ENCODE data around the gene SUCLG1.

Gene SUCLG1

DNA sequence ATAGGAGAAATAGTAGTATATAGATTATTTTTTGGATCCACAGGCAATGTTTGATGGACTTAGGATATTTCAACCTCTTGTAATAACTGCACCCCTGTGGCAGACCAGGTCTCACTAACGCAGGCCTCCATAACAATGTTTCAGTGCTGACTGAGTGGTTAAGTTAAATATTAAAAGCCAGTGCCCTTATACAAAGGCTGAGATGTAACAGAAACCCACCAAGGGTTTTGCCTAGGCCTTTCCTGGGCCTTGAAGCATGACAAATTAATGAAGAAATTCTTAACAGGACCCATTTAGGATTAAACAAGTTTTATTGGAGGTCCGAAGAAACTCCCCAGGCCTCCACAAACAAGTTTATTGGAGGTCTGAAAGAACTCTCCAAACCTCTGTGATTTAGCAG, 1.6 kb upstream of the SUCLG1 start:
- no peak for DNase-seq

- no peak for DNase-seq
These were observed 907 bp upstream of the SUCLG1 start for GRCh38 chr2:84459944-84460429.

DNA sequence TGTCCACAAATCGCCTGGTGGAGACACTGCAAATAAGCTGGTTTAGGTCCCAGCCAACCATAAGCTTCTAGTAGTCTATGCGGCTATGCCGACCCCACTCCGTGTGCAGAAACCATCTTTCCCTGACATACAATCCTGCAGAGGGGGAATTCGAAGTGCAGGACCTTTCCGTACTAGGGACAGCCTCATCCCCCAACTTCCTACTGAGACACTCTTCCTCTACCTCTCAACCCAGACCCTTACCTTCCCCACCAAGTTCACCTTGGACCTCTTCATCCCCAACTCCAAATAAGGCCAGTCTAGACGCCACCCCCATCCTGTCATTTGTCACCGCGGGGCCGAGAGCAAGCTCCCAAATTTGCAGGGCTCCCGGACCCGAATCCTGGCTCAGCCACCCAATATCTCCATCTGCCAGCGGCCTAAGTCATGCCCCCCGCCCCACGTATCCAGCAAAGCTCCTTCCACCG, 496 bp downstream of the SUCLG1 start:
- no peak for DNase-seq

DNA sequence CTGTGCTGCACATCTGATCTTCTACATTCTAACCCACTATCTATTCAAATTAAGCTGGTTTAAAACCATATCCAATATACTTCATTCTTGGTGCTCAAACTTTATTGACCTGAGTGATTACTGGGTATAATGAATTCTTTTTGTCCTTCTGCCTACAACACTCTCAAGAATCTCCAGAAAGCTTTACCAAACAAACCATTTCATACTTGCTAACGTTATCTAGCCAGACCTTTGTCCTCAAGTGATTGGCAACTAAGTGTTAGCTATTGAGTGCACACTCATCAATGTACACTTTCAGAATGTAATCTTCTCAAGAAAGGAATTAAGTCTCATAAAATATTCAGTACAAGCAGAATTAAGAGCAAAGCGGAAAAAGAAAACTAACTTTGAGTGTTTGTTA, 1.4 kb downstream of the SUCLG1 start:
- DNase-seq, result no peak

DNA sequence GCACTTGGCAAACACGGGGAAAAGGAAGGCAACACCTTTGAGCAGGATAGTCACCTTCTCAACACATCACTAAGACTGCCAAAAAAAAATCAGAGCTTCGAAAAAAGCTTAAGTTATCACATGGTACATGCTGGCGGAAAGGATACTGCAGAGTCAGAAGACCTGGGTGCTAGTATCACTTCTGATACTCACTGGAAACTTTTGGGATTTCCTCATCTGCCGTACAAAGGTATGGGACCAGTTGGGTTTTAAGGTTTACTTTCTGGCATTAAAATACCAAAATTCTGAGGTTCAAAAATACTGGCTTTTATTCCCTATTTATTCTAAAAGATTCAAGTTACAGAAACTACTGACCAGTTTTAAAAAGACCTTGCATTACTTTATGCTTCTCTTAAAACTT, 2.9 kb downstream of the SUCLG1 start:
- DNase-seq, result no peak

GRCh38 chr2:84454581-84454980, 4.5 kb downstream of the SUCLG1 start:
- DNase-seq, result no peak

DNA sequence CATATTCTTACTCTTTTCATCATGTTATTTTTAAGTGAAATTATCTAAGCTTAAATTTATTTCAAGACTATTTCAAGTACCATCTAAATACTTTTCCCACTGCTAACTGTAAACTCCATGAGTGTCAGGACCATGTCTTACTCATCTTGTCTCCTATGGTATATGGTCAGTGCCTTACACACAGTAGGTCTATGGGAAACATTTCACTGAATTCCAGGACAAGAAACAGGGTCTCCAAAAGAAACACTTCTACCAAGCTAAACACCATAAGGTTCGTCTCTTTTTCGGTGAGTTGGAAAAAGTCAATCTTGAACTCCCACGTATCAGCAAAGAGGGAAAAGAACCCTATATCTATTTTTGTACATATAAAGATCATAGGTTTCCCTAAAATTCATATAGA, 6.5 kb downstream of the SUCLG1 start:
- DNase-seq, result no peak

GRCh38 chr2:84451579-84451978, 7.5 kb downstream of the SUCLG1 start:
- no peak for DNase-seq

DNA sequence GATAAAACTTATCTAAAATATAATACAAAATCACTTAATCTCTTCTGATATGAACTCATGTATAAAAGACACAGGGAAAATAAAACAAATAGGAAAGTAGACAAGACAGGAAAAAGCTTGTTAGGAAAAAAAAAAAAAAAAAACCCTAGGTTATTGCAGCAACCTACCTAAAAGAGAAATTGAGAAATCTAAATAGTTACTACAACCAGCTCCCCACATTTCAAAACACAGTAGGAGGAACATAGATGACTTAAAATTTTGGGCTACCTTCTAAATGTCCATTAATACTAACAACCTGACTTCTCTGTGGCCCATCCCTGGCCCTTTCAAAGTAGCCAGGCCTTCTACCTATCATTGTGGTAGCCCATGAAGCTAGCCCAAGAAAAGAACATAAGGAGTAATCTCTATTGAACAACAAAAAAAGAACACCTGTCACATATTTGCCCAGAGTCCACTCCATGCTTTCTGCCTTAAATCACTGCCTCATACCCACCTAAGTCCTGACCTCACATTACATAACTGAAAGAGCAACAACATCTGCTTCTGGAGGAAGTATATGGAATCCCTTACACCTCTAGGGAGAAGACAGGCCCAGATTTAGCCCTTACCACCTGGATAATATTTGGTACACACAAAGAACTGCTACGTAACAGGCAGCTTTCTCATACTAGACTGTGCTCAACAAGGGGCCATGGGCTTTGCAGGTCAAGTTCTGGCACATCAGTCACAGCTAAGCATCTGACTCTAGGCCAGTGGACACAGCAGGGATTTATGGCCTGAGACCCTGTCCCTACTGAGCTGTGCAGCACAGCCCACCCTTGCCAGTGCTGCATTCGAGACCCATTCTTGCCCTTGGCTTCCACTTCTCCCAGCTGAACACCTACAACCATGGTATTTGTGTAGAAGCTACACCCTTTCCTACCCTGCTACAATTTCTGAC, 8.5 kb downstream of the SUCLG1 start:
- DNase-seq, result no peak

DNA sequence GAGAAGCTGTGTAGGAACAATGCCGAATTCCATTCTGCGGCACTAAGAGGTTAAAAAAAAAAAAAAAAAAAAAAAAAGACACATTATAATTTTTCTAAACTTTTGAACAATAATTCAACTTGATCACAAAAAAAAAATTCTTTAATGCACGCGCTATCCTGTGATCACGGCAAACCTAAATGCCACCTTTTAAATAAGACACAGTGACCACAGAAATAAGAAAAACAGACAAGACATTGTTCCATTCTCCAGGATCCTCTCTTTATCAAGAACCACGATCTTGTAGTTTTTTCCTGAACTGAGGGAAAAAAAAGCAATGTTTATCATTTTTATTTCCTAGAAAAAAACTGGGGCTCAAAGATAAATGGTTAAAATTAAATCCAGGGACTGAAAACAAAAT, 9.4 kb downstream of the SUCLG1 start:
- DNase-seq, result no peak

DNA sequence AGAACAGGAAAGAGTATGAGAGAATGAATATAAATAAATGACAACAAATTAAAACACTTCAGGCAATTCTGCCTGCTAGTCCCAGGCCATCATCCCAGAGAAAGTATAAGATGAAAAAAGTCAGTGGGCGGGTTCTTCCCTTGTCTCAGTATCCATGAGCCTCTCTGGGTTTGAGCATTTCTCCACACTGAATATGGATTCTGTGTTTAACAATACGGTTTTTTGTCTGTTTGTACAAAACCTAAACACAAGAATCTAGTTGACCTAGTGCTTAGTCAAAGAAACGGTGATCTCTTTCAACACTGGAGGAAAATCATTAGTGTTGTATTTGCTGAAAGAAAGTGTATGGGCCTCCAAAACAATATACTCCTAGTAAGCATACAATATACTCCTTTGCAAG, 10.0 kb downstream of the SUCLG1 start:
- DNase-seq, result no peak

GRCh38 chr2:84443477-84443876, 15.6 kb downstream of the SUCLG1 start:
- no peak for DNase-seq

DNA sequence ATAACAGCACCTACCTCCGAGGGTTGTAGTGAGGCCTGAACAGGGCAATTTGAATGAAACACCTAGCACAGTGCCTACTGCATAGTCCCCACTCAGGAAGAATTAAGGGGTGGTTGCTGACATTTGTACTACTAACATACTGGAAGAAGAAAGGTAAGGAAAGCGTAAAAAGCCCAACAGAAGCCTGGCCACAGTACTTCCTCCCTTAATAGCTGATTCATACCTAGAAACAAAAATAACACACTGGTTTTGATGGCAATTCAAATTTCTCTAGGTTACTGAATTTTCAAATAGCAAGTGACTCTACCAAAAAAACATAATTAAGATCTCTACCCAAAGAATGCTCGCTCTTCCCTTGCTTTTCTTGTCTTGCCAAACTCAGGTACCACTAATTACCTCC, 16.2 kb downstream of the SUCLG1 start:
- DNase-seq, result no peak

- no peak for DNase-seq
These were observed 17.6 kb downstream of the SUCLG1 start for GRCh38 chr2:84441505-84441904.

DNA sequence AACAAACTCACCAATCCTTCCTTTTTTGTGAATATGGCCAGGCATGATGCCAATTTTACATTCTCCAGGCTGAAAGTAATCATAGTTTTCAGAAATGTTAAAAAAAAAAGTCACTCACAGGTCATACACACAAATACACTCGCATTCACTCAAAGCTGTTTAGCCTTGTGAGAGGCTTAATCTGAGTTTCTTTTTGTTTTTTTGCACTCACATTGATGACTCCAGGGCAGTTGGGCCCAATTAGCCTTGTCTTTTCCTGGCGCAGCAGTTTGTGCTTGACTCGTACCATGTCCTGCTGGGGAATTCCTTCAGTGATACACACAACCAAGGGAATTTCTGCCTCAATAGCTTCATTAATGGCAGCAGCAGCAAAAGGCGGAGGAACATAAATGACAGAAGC, 18.0 kb downstream of the SUCLG1 start:
- DNase-seq, result no peak

DNA sequence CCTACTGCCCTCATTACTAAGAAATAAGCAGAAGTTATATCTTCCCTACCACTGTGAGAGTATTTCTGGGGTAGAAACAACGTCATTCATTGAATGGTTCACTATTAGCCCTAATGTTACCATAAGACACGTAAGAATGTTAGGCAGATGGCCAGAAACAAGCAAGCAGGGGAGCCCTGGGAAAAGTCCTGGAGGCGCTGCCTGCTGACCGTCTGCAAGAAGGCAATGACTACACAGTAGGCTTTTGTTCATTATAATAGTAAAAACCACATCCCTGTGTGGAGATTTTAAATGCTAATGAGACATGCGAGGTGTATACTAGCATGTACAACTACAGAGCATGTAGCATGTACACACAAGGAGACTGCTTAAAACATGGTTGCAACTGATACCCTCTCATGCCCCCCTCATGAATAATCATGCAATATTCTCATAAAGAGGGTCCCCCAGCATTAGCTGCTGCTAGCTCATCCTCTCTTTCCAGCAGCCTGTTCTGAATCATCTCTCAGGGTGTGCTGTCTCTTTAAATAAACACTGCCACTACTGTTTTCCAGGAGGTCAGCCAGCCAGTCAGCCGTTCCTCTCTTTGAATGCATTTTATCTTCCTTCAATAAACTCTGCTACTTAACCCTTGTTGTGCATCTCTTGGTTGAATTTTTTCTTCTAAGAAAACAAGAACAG, 23.6 kb downstream of the SUCLG1 start:
- no peak for DNase-seq

DNA sequence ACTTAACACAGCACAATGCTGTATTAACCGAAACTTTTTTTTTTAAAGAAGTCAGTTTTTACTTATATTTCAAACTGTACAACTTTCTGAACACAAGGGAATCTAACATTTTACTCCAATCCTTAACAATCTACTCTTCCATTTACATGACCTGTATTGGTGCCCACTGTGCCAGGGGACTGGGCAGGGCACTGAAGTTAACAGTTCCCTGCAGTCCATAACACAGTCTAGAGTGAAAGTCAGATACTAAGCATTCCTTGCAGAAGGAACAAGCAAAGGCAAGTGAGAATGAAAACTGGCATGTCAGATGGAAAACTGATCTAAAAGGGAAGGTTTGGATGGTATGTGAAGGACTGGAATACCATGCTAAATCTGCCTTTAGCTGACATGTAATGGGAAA, 29.8 kb downstream of the SUCLG1 start:
- no peak for DNase-seq

GRCh38 chr2:84427235-84428138, 31.6 kb downstream of the SUCLG1 start:
- no peak for DNase-seq

GRCh38 chr2:84425310-84425709, 33.8 kb downstream of the SUCLG1 start:
- no peak for DNase-seq

DNA sequence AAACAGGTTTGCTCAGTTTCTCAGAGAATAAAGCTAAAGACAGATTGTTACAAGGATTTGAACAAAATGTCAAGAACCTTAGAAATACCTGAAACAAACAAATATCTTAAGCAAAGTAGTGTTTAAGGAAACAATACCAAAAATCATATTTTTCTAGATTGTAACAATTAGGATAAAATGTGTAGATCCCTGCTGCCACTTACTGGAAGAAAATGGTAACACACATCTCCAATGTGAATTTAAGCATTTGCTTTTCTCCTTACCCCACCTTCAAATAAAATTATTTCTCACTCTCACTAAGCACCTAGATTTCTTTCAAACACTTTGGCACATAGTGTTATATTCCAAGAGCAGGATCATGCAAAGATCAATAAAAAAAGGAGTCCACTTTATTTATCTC, 34.9 kb downstream of the SUCLG1 start:
- DNase-seq, result no peak

DNA sequence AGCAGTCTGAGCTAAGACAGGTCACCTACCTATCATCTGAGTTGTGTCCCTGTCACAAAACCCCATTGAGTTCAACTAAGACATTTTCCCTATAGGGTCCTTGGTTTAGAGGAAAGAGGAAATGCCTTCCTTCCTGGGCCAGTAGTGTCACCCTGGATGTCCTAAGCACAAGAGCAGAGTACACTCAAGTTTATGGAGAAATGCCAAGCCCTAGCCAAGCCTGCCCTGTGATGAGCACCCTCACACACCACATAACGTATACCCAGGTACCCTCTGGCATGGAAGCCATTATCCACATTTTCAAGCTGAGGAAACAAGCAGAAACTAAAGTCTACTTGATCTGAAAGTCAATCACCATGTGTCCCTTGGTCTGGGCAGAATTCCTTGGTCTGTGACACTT, 37.3 kb downstream of the SUCLG1 start:
- no peak for DNase-seq

- DNase-seq, result no peak
These were observed 37.9 kb downstream of the SUCLG1 start for GRCh38 chr2:84421197-84421596.
